ENCODE data around the gene IL4I1.

DNA sequence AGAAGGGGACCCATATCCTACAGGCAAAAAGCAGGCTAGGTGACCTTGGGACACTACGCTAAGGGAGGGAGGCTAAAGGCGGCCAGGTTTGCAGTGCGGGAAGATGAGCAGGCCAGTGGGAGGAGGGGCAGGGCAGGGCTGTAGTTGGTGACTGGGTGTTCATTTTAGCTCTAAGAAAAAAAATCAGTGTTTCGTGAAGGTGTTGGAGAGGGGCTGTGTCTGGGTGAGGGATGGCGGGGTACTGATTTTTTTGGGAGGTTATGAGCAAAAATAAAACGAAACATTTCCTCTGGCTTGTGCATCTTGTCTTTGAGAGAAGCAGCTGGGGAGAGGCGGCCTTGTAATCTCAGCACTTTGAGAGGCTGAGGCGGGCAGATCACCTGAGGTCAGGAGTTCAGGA lies 37.0 kb upstream of the IL4I1 start:
- TF ChIP-seq CTCF (conservative IDR thresholded peaks at IDR 0.05; ENCODE audit: low read depth, low read length) (no peak), EZH2 (IDR thresholded peaks at IDR 0.05; ENCODE audit: borderline replicate concordance, low read depth, low read length, poor library complexity, severe bottlenecking) (no peak)

All from A673 (cell line).